DND-41 (cell line): ENCODE data around the gene GMPPA.
A peak's percentile ranks its signal among the peaks of the same experiment; 100 is the strongest.

Source experiments
- ATAC-seq: fragments of 200-7000 bp; cut with Tn5 transposase; 3 replicates; pipeline ENCODE4 v1.9.1; 2021; ENCODE audit warnings: low read depth; ENCODE audit not compliant: insufficient read depth
- DNase-seq: peaks from one replicate; pipeline ENCODE4 v3.0.0-alpha.2; 2020
- H2AFZ ChIP-seq: 2 replicates; pipeline ENCODE4 v1.6.0; 2012; ENCODE audit warnings: low read depth, low read length
- H3K27ac ChIP-seq: 2 replicates; pipeline ENCODE4 v1.5.1; 2012; ENCODE audit warnings: low read length, inconsistent platforms
- H3K27me3 ChIP-seq: fragments of 200-600 bp; sonication (generic); 2 replicates; pipeline ENCODE4 v1.6.0; 2012; ENCODE audit warnings: low read length, mild to moderate bottlenecking, inconsistent platforms; ENCODE audit not compliant: insufficient read depth, poor library complexity
- H3K36me3 ChIP-seq: 2 replicates; pipeline ENCODE4 v1.5.1; 2012; ENCODE audit warnings: low read length, inconsistent platforms; ENCODE audit not compliant: insufficient read depth
- H3K4me1 ChIP-seq: 2 replicates; pipeline ENCODE4 v1.5.1; 2012; ENCODE audit warnings: mild to moderate bottlenecking, low read length; ENCODE audit not compliant: insufficient read depth
- H3K4me2 ChIP-seq: 2 replicates; pipeline ENCODE4 v1.6.0; 2012; ENCODE audit warnings: mild to moderate bottlenecking, moderate library complexity, low read length, inconsistent platforms; ENCODE audit not compliant: insufficient read depth
- H3K4me3 ChIP-seq, 2 experiments: fragments of 200-600 bp in 1 of 2; shearing (Covaris generic) in 1 of 2; 2 replicates each; pipeline ENCODE4 v1.5.1; 2012 to 2016; ENCODE audit warnings: inconsistent platforms in 2 of 2, low read length in 2 of 2, mild to moderate bottlenecking in 2 of 2, low read depth in 1 of 2, moderate library complexity in 1 of 2
- H3K79me2 ChIP-seq: 2 replicates; pipeline ENCODE4 v1.6.0; 2012; ENCODE audit warnings: low read length, inconsistent platforms; ENCODE audit not compliant: insufficient read depth
- H3K9ac ChIP-seq: 2 replicates; pipeline ENCODE4 v1.6.0; 2012; ENCODE audit warnings: low read depth, mild to moderate bottlenecking, inconsistent platforms, low read length, moderate library complexity
- H3K9me3 ChIP-seq: 2 replicates; pipeline ENCODE4 v1.5.1; 2012; ENCODE audit warnings: low read length, moderate library complexity, mild to moderate bottlenecking, inconsistent platforms; ENCODE audit not compliant: insufficient read depth, severe bottlenecking
- H4K20me1 ChIP-seq: 2 replicates; pipeline ENCODE4 v1.6.0; 2012; ENCODE audit warnings: low read length; ENCODE audit not compliant: insufficient read depth
- CTCF ChIP-seq: IDR thresholded peaks from 2 replicates; pipeline ENCODE4 v1.5.1; 2012; ENCODE audit warnings: borderline replicate concordance, low read length, moderate library complexity, mild to moderate bottlenecking; ENCODE audit not compliant: poor library complexity, severe bottlenecking; ENCODE audit errors: extremely low read depth
- EZH2 ChIP-seq: IDR thresholded peaks from 3 replicates; pipeline ENCODE4 v1.6.1; 2012; ENCODE audit warnings: borderline replicate concordance, low read depth, mild to moderate bottlenecking, moderate library complexity, low read length, inconsistent platforms; ENCODE audit not compliant: severe bottlenecking

Gene GMPPA

GRCh38 chr2:219513787-219514186, 15.1 kb downstream of the GMPPA start:
- no peak for TF ChIP-seq CTCF
- no peak for TF ChIP-seq EZH2
- no peak overlapping the region for H3K4me2 ChIP-seq

GRCh38 chr2:219514196-219514761, 15.6 kb downstream of the GMPPA start, which contains the start of gene ASIC4:
ASIC4 (plus strand) TSS chr2:219514482; CDS start chr2:219514725, 243 bp downstream.
- Histone ChIP-seq H3K36me3 (no peaks in the 10 kb centered on the region), H3K4me2 (no peak within 1 kb of the TSS)

More at GRCh38 chr2:219513787-219514186, 15.1 kb downstream of the GMPPA start:
- Histone ChIP-seq H3K9me3 (no peaks in the 10 kb centered on the region), H3K4me1 (peaks cover 5% of the 10 kb centered on the region; the same call in 1 of the 2 replicates), H3K79me2 (no peaks in the 10 kb centered on the region), H2AFZ (no peak overlapping the region), H3K27ac (no peak overlapping the region), H3K27me3 (peaks cover 53% of the 10 kb centered on the region), H4K20me1 (peaks cover 6% of the 10 kb centered on the region), H3K9ac (no peak overlapping the region), H3K4me3 (no peak overlapping the region), H3K36me3 (no peaks in the 10 kb centered on the region)
- DNase-seq (no peak), ATAC-seq (no peak)

GRCh38 chr2:219514836-219515235, 16.1 kb downstream of the GMPPA start:
- ATAC-seq (no peak), DNase-seq (no peak)
- H4K20me1 ChIP-seq: peaks cover 6% of the 10 kb centered on the region
- peaks cover 53% of the 10 kb centered on the region for H3K27me3 ChIP-seq
- no peak overlapping the region for H3K27ac ChIP-seq
- TF ChIP-seq CTCF (no peak), EZH2 (no peak)
- H3K36me3 ChIP-seq: no peaks in the 10 kb centered on the region
- H3K9me3 ChIP-seq: no peaks in the 10 kb centered on the region
- peaks cover under 1% of the 10 kb centered on the region; the same call in 1 of the 2 replicates for H3K4me1 ChIP-seq
- no peak overlapping the region for H3K4me2 ChIP-seq
- H3K79me2 ChIP-seq: no peaks in the 10 kb centered on the region
- no peak overlapping the region for H3K4me3 ChIP-seq
- no peak overlapping the region for H2AFZ ChIP-seq
- H3K9ac ChIP-seq: no peak overlapping the region

More at GRCh38 chr2:219514196-219514761, 15.6 kb downstream of the GMPPA start, which contains the start of gene ASIC4:
- no peak within 1 kb of the TSS for H3K4me3 ChIP-seq
- H3K9me3 ChIP-seq: no peaks in the 10 kb centered on the region
- peaks cover 6% of the 10 kb centered on the region for H4K20me1 ChIP-seq
- ATAC-seq: peak; percentile 66
- TF ChIP-seq EZH2 (no peak), CTCF (no peak)
- no peak within 1 kb of the TSS for H2AFZ ChIP-seq
- H3K27me3 ChIP-seq: peaks cover 53% of the 10 kb centered on the region
- peaks cover 5% of the 10 kb centered on the region; the same call in 1 of the 2 replicates for H3K4me1 ChIP-seq
- peak; percentile 31 for DNase-seq
- H3K79me2 ChIP-seq: no peaks in the 10 kb centered on the region
- no peak within 1 kb of the TSS for H3K27ac ChIP-seq
- H3K9ac ChIP-seq: no peak within 1 kb of the TSS
